Mucosa of descending colon (tissue), 3 donors: ENCODE measurements around the gene KLC3. TPM values are rescaled to one million over a fixed set of nuclear protein-coding genes. Genes with fewer than 3 reads are reported as not detected.
A peak's percentile ranks its signal among the peaks of the same experiment; 100 is the strongest.

Experiments
- ATAC-seq: fragments of 200-7000 bp; cut with Tn5 transposase; one replicate; pipeline ENCODE4 v1.9.1; 2020; ENCODE audit warnings: mild to moderate bottlenecking, moderate library complexity
- DNase-seq, 3 donors: peaks; one replicate each; pipeline ENCODE4 v3.0.0-alpha.2; 2020
- H3K36me3 ChIP-seq: fragments of 200-600 bp; one replicate; pipeline ENCODE4 v1.8.0; 2021; ENCODE audit warnings: low read depth, mild to moderate bottlenecking
- H3K4me1 ChIP-seq: fragments of 200-600 bp; one replicate; pipeline ENCODE4 v1.8.0; 2021; ENCODE audit warnings: low read depth, mild to moderate bottlenecking
- H3K4me3 ChIP-seq: fragments of 200-600 bp; one replicate; pipeline ENCODE4 v1.8.0; 2021; ENCODE audit warnings: mild to moderate bottlenecking
- H3K9me3 ChIP-seq: fragments of 200-600 bp; one replicate; pipeline ENCODE4 v1.8.0; 2021; ENCODE audit warnings: mild to moderate bottlenecking
- CTCF ChIP-seq: fragments of 200-600 bp; IDR thresholded peaks from one replicate; pipeline ENCODE4 v1.8.0; 2022; ENCODE audit warnings: antibody characterized with exemption, mild to moderate bottlenecking
- intact Hi-C, 2 donors: fragments of 100-400 bp; cut with DNase I in 1 of 2; cut with micrococcal nuclease in 1 of 2; formaldehyde crosslinking; loops; one replicate each; pipeline versions ENCODE4 v1.11.0 to v1.11.1; 2022; cut with DNase I, micrococcal nuclease
- total RNA-seq, 3 donors: library from RNA; stranded (reverse); fragmentation: NEBNext Ultra II Directional in 2 of 3; extraction: Animal tissue kit (Norgen Biotek cat#: 25700) in 2 of 3; gene quantifications; one replicate each; pipeline versions ENCODE4 v1.2.1 to v1.2.4, GENCODE V29; 2021 to 2023
- donor health status: DM: no; HTN: no; CAD: no; lungs with moderate emphysema.
- donor health status: DM: no; HTN: no; CAD: no.
- donor health status: DM: no; HTN: yes; CAD: no.

KLC3 gene
- total RNA-seq, 3 donors from 2014 or later: not detected

- intact Hi-C loops: no loop called here
- DNase-seq (no peak), ATAC-seq (no peak)
- TF ChIP-seq CTCF: no peak
- Histone ChIP-seq H3K9me3 (no peaks in the 10 kb centered on the region), H3K4me1 (no peaks in the 10 kb centered on the region), H3K4me3 (no peak overlapping the region), H3K36me3 (no peaks in the 10 kb centered on the region)
Observed at GRCh38 chr19:45382426-45382825, 41.9 kb downstream of the KLC3 start.

- H3K4me1 ChIP-seq: no peaks in the 10 kb centered on the region
- peak; percentile 24 for ATAC-seq
- no peak for DNase-seq
- H3K36me3 ChIP-seq: no peaks in the 10 kb centered on the region
- TF ChIP-seq CTCF: no peak
- no peaks in the 10 kb centered on the region for H3K9me3 ChIP-seq
- intact Hi-C loops: no loop called here
- H3K4me3 ChIP-seq: no peak overlapping the region
Observed at GRCh38 chr19:45385392-45386221, 45.1 kb downstream of the KLC3 start.

GRCh38 chr19:45391346-45391745 lies 50.8 kb downstream of the KLC3 start:
- intact Hi-C loops: no loop called here
- TF ChIP-seq CTCF: no peak
- no peak for DNase-seq
- Histone ChIP-seq H3K9me3 (no peaks in the 10 kb centered on the region), H3K4me1 (no peaks in the 10 kb centered on the region), H3K36me3 (no peaks in the 10 kb centered on the region), H3K4me3 (no peak overlapping the region)
- ATAC-seq: peak; percentile 64

- Histone ChIP-seq H3K4me3 (no peak overlapping the region), H3K4me1 (no peaks in the 10 kb centered on the region), H3K9me3 (no peaks in the 10 kb centered on the region), H3K36me3 (no peaks in the 10 kb centered on the region)
- TF ChIP-seq CTCF: no peak
- no peak for ATAC-seq
- intact Hi-C loops: no loop called here
- no peak for DNase-seq
Observed at GRCh38 chr19:45391871-45392665, 51.5 kb downstream of the KLC3 start.

GRCh38 chr19:45395821-45396617 lies 55.5 kb downstream of the KLC3 start:
- Histone ChIP-seq H3K9me3 (no peaks in the 10 kb centered on the region), H3K4me1 (peaks cover 10% of the 10 kb centered on the region), H3K36me3 (no peaks in the 10 kb centered on the region), H3K4me3 (no peak overlapping the region)
- no peak for ATAC-seq
- TF ChIP-seq CTCF: no peak
- intact Hi-C loops: no loop called here
- no peak for DNase-seq
